ENCODE measurements around the gene RASSF8. TPM values are rescaled to one million over a fixed set of nuclear protein-coding genes. Genes with fewer than 3 reads are reported as not detected.

Gene RASSF8
- total RNA-seq, 1 donor from 2014 or later = 39.5 TPM

- H2AFZ ChIP-seq (ENCODE audit: low read depth, low read length) = no peak overlapping the region
- no peak for TF ChIP-seq EZH2 (IDR thresholded peaks at IDR 0.05; ENCODE audit: insufficient read depth, low read length)
- no peak for TF ChIP-seq CTCF (IDR thresholded peaks at IDR 0.05; ENCODE audit: insufficient read depth, low read depth, low read length)
- H3K36me3 Mint-ChIP-seq (ENCODE audit: low read depth, unreplicated experiment) = peaks cover 2% of the 10 kb centered on the region
- no peaks in the 10 kb centered on the region for H3K27me3 ChIP-seq (ENCODE audit: insufficient read depth, low read length)
- no peak overlapping the region for H3K4me3 ChIP-seq (ENCODE audit: insufficient read depth, low read depth, low read length)
- no peak overlapping the region for H3K9ac ChIP-seq (ENCODE audit: low read length)
- H3K79me2 ChIP-seq (ENCODE audit: insufficient read depth, low read length) = no peaks in the 10 kb centered on the region
- H3K27me3 Mint-ChIP-seq (ENCODE audit: low read depth, unreplicated experiment) = no peaks in the 10 kb centered on the region
- H3K9me3 Mint-ChIP-seq (ENCODE audit: unreplicated experiment) = peaks cover 1% of the 10 kb centered on the region
- FAIRE-seq (no peak), DNase-seq (ENCODE audit: low read depth) (no peak)
- H3K4me3 Mint-ChIP-seq (ENCODE audit: unreplicated experiment) = no peak overlapping the region
- H3K36me3 ChIP-seq (ENCODE audit: insufficient read depth, low read length) = no peaks in the 10 kb centered on the region
- H3K9me3 ChIP-seq (ENCODE audit: insufficient read depth, low read depth, low read length) = no peaks in the 10 kb centered on the region
- no peaks in the 10 kb centered on the region for H3K4me1 ChIP-seq (ENCODE audit: insufficient read depth, low read length)
- no peak overlapping the region for H3K27ac Mint-ChIP-seq (ENCODE audit: unreplicated experiment)
- no peaks in the 10 kb centered on the region for H3K4me1 Mint-ChIP-seq (ENCODE audit: low read depth, unreplicated experiment)
- no peak overlapping the region for H3K27ac ChIP-seq (ENCODE audit: low read depth, low read length)
- H3K4me2 ChIP-seq (ENCODE audit: low read length) = no peak overlapping the region
- H4K20me1 ChIP-seq (ENCODE audit: insufficient read depth, low read length) = no peaks in the 10 kb centered on the region
Observed at GRCh38 chr12:25940886-25941285, 17.6 kb upstream of the RASSF8 start.

GRCh38 chr12:25942709-25943108 lies 15.8 kb upstream of the RASSF8 start:
- Histone ChIP-seq H3K4me2 (ENCODE audit: low read length) (no peak overlapping the region), H3K9ac (ENCODE audit: low read length) (no peak overlapping the region), H3K27me3 (ENCODE audit: insufficient read depth, low read length) (no peaks in the 10 kb centered on the region), H4K20me1 (ENCODE audit: insufficient read depth, low read length) (no peaks in the 10 kb centered on the region), H3K27ac (ENCODE audit: low read depth, low read length) (no peak overlapping the region), H3K9me3 (ENCODE audit: insufficient read depth, low read depth, low read length) (no peaks in the 10 kb centered on the region), H3K4me3 (ENCODE audit: insufficient read depth, low read depth, low read length) (no peak overlapping the region), H3K36me3 (ENCODE audit: insufficient read depth, low read length) (no peaks in the 10 kb centered on the region), H3K4me1 (ENCODE audit: insufficient read depth, low read length) (no peaks in the 10 kb centered on the region), H2AFZ (ENCODE audit: low read depth, low read length) (no peak overlapping the region), H3K79me2 (ENCODE audit: insufficient read depth, low read length) (no peaks in the 10 kb centered on the region)
- Mint-ChIP-seq H3K9me3 (ENCODE audit: unreplicated experiment) (peaks cover 1% of the 10 kb centered on the region), H3K4me1 (ENCODE audit: low read depth, unreplicated experiment) (no peaks in the 10 kb centered on the region), H3K27me3 (ENCODE audit: low read depth, unreplicated experiment) (no peaks in the 10 kb centered on the region), H3K4me3 (ENCODE audit: unreplicated experiment) (no peak overlapping the region), H3K36me3 (ENCODE audit: low read depth, unreplicated experiment) (peaks cover 2% of the 10 kb centered on the region), H3K27ac (ENCODE audit: unreplicated experiment) (no peak overlapping the region)
- no peak for TF ChIP-seq EZH2 (IDR thresholded peaks at IDR 0.05; ENCODE audit: insufficient read depth, low read length)
- TF ChIP-seq CTCF (IDR thresholded peaks at IDR 0.05; ENCODE audit: insufficient read depth, low read depth, low read length) = no peak
- no peak for FAIRE-seq
- no peak for DNase-seq (ENCODE audit: low read depth)

GRCh38 chr12:25943940-25944339 lies 14.5 kb upstream of the RASSF8 start:
- Histone ChIP-seq H3K27me3 (ENCODE audit: insufficient read depth, low read length) (no peaks in the 10 kb centered on the region), H3K36me3 (ENCODE audit: insufficient read depth, low read length) (no peaks in the 10 kb centered on the region), H3K4me3 (ENCODE audit: insufficient read depth, low read depth, low read length) (no peak overlapping the region), H3K9ac (ENCODE audit: low read length) (no peak overlapping the region), H3K4me2 (ENCODE audit: low read length) (no peak overlapping the region), H2AFZ (ENCODE audit: low read depth, low read length) (no peak overlapping the region), H3K9me3 (ENCODE audit: insufficient read depth, low read depth, low read length) (no peaks in the 10 kb centered on the region), H3K27ac (ENCODE audit: low read depth, low read length) (no peak overlapping the region), H4K20me1 (ENCODE audit: insufficient read depth, low read length) (no peaks in the 10 kb centered on the region), H3K79me2 (ENCODE audit: insufficient read depth, low read length) (no peaks in the 10 kb centered on the region), H3K4me1 (ENCODE audit: insufficient read depth, low read length) (no peaks in the 10 kb centered on the region)
- peaks cover 2% of the 10 kb centered on the region for H3K36me3 Mint-ChIP-seq (ENCODE audit: low read depth, unreplicated experiment)
- DNase-seq (ENCODE audit: low read depth) (no peak), FAIRE-seq (no peak)
- no peaks in the 10 kb centered on the region for H3K27me3 Mint-ChIP-seq (ENCODE audit: low read depth, unreplicated experiment)
- no peaks in the 10 kb centered on the region for H3K4me1 Mint-ChIP-seq (ENCODE audit: low read depth, unreplicated experiment)
- H3K4me3 Mint-ChIP-seq (ENCODE audit: unreplicated experiment) = no peak overlapping the region
- no peak overlapping the region for H3K27ac Mint-ChIP-seq (ENCODE audit: unreplicated experiment)
- no peak for TF ChIP-seq EZH2 (IDR thresholded peaks at IDR 0.05; ENCODE audit: insufficient read depth, low read length)
- no peak for TF ChIP-seq CTCF (IDR thresholded peaks at IDR 0.05; ENCODE audit: insufficient read depth, low read depth, low read length)
- H3K9me3 Mint-ChIP-seq (ENCODE audit: unreplicated experiment) = peaks cover 1% of the 10 kb centered on the region
